Mesodermal cell (in vitro differentiated cells): ENCODE measurements around the gene WNK2.

Source experiments
- H3K27ac ChIP-seq: 2 replicates; pipeline ENCODE4 v1.7.0; 2013; ENCODE audit warnings: mild to moderate bottlenecking, low read depth, low read length, moderate library complexity; ENCODE audit not compliant: severe bottlenecking
- H3K36me3 ChIP-seq: 2 replicates; pipeline ENCODE4 v1.7.1; 2013; ENCODE audit warnings: mild to moderate bottlenecking, low read length, moderate library complexity; ENCODE audit not compliant: control insufficient read depth, insufficient read depth
- H3K4me1 ChIP-seq: one replicate; pipeline ENCODE4 v1.7.1; 2013; ENCODE audit warnings: mild to moderate bottlenecking, low read length; ENCODE audit not compliant: insufficient read depth, control insufficient read depth, poor library complexity, severe bottlenecking
- H3K4me3 ChIP-seq: 2 replicates; pipeline ENCODE4 v1.7.0; 2013; ENCODE audit warnings: low read length, control low read depth, mild to moderate bottlenecking; ENCODE audit not compliant: insufficient read depth, poor library complexity, severe bottlenecking; ENCODE audit errors: extremely low read depth
- H3K9me3 ChIP-seq: 2 replicates; pipeline ENCODE4 v1.7.1; 2013; ENCODE audit warnings: mild to moderate bottlenecking, low read length, moderate library complexity; ENCODE audit not compliant: control insufficient read depth
- WGBS, 2 experiments: methylation state at CpG; one replicate each; pipeline ENCODE4 v1.1.5; 2013; ENCODE audit warnings: missing lambda C conversion rate in 2 of 2; ENCODE audit not compliant: insufficient coverage in 2 of 2; 5-methylcytosine and 5-hydroxymethylcytosine counted together

Gene WNK2

DNA sequence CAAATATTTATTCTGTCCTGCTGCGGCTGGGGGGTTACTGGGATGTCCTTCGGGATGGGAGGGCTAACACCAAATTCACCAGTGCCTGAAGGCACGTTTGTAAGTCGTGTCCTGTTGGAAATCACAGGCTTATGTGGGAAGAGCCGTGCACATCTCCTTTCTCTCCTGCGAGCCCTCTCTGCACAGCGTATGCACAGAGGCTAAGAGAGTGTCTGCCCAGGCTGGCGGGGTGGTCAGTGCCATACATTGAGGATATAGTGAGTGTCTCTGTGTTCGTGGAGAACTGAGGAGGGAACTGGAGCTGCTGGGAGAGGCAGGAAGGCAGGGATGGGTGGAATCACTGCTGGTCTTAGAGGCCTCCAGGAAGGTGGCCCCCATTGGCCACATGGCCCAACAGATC lies 110.1 kb downstream of the WNK2 start:
- H3K9me3 ChIP-seq = no peaks in the 10 kb centered on the region
- no peak overlapping the region for H3K4me3 ChIP-seq
- no peaks in the 10 kb centered on the region for H3K36me3 ChIP-seq
- WGBS, 2 experiments = 89 to 91% methylated on average over 6 to 7 of the region's 9 CpGs
- peaks cover 9% of the 10 kb centered on the region for H3K4me1 ChIP-seq
- no peak overlapping the region for H3K27ac ChIP-seq

DNA sequence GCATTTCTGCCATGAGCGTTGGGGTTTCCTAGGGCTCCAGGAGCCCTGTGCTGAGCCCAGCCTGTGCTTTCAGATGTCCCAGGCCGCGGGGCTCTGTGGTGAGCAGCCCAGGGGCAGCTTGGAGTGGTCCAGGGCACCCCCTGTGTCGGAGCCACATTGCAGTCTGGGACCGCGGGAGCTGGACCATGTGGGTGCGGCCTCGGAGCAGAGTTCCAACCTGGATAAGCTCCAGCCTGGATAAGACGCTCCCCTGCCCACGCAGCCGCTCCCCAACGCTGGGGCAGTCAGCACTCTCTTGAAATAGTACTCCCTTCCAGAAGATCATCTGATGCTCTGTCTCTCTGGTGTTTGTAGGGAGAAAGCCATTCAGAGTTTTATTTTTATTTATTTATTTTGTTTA lies 111.1 kb downstream of the WNK2 start:
- WGBS, 2 experiments = 79 to 88% methylated on average over 8 to 9 of the region's 12 CpGs

DNA sequence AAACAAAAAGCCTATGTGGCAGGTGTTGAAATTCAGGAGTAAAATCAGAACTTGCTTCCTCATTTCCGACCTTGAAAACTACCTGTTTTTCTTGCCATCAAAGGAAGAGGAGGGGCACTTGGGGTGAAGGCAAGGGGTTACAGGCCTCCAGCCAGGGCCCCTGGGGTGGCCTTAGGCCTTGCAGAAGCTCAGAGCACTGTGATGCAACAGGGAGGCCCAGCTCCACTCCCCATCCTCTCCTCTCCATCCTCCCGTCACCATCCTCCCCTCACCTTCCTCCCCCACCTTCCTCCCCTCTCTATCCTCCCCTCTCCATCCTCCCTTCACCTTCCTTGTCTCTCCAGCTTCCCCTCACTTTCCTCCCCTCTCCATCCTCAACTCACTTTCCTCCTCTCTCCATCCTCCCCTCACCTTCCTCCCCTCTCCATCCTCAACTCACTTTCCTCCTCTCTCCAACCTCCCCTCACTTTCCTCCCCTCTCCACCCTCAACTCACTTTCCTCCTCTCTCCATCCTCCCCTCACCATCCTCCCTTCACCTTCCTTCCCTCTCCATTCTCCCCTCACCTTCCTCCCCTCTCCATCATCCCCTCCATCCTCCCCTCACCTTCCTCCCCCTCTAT lies 111.6 kb downstream of the WNK2 start:
- H3K9me3 ChIP-seq = no peaks in the 10 kb centered on the region
- H3K36me3 ChIP-seq = no peaks in the 10 kb centered on the region
- H3K4me3 ChIP-seq = no peak overlapping the region
- 85 to 89% methylated on average over 2 of the region's 2 CpGs for WGBS, 2 experiments
- H3K4me1 ChIP-seq = no peaks in the 10 kb centered on the region
- H3K27ac ChIP-seq = no peak overlapping the region

More for the DNA sequence above, 111.1 kb downstream of the WNK2 start:
- no peaks in the 10 kb centered on the region for H3K9me3 ChIP-seq
- no peak overlapping the region for H3K27ac ChIP-seq
- no peak overlapping the region for H3K4me3 ChIP-seq
- H3K4me1 ChIP-seq = peaks cover 2% of the 10 kb centered on the region
- no peaks in the 10 kb centered on the region for H3K36me3 ChIP-seq

DNA sequence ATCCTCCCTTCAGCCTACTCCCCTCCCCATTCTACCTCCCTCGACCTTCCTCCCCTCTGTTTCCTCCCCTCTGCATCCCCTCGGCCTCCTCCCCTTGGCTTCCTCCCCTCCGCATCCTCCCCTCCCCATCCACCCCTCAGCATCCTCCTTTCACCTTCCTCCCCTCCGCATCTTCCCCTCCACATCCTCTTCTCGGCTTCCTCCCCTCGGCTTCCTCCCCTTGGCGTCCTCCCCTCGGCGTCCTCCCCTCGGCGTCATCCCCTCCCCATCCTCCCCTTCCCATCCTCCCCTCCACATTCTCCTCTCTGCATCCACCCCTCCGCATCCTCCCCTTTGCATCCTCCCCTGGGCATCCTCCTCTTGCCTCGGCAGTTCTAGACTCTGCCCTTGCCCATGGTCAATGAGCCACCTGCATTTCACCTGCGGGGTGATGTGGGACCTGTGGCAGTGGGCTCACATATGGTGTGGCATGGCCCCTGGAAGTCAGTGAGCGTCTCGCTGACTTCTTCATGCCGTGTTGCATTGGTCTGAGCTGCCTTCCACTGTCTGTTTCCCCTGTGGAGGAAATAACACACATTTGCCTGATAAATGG lies 113.0 kb downstream of the WNK2 start:
- no peaks in the 10 kb centered on the region for H3K36me3 ChIP-seq
- WGBS, 2 experiments = 79 to 84% methylated on average over 12 to 17 of the region's 17 CpGs
- no peak overlapping the region for H3K27ac ChIP-seq
- H3K4me3 ChIP-seq = no peak overlapping the region
- H3K9me3 ChIP-seq = no peaks in the 10 kb centered on the region
- no peaks in the 10 kb centered on the region for H3K4me1 ChIP-seq

DNA sequence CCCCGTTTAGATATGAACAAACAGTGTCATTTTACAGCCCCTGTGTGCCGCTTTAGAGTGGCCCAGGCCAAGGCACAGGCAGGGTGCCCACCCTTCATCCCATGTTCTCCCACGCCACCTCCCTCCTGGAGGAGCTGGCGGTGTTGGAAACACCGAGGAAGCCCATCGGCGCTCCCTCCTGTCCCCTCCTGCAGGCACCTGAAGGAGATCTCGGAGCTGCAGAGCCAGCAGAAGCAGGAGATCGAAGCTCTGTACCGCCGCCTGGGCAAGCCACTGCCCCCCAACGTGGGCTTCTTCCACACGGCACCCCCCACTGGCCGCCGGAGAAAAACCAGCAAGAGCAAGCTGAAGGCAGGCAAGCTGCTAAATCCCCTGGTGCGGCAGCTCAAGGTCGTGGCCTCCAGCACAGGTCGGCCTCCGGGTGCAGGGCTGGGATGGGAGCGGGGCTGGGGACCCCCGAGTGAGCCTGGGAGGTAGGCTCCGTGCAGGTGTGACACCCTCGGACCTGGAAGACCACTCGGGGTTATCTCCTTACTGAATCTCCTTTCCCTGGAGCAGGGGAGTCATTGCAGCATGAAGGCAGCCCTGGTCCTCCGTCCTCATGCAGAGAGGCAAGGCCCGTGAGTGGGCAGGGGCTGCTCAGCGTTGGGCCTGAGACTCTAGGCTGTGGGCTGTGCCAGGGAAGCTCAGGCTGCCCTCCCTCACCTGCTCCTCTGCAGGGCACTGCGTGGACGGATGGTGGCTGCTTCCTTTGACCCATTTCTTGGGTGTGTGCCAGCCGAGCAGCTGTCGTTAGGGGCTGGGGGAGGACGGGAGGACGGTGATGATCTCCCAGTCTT lies 113.9 kb downstream of the WNK2 start:
- 79 to 85% methylated on average over 29 to 33 of the region's 33 CpGs for WGBS, 2 experiments
- H3K4me3 ChIP-seq = no peak overlapping the region
- H3K9me3 ChIP-seq = no peaks in the 10 kb centered on the region
- no peaks in the 10 kb centered on the region for H3K36me3 ChIP-seq
- H3K4me1 ChIP-seq = no peaks in the 10 kb centered on the region
- H3K27ac ChIP-seq = no peak overlapping the region

DNA sequence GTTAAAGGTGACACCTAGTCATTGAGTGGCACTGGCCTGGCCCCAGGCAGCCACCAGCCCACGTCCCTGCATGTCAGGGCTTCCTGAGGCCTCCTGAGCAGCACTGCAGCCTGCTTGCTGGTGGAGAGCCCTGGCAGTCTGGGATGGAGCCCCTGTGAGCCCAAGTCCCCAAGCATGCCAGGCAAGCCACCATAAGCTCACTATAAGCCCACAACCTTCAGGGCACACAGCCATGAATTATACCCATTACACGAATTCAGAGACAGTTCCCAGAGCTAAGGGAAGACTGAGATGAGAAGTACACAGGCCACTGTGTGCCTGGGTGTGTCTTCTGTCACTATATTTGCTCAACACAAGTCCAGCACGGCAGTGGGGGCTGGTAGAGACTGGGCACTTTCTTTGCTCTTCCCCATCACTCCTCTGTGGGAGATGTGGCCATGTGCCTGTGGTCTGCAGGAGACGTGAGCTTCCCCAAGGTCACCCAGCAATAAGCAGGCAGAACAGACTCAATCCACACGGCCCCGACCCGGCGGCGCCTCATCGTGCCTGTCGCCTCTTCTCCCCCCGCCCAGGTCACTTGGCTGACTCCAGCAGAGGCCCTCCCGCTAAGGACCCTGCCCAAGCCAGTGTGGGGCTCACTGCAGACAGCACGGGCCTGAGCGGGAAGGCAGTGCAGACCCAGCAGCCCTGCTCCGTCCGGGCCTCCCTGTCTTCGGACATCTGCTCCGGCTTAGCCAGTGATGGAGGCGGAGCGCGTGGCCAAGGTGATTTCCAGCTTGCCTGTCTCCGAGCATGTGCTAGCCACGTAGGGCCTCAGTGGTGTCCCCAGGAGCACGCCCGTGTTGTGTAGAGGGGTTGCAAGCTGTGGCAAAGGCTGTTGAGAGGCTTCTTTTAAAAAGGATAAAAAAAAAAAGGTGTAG lies 114.8 kb downstream of the WNK2 start:
- 89 to 93% methylated on average over 25 to 26 of the region's 26 CpGs for WGBS, 2 experiments
- Histone ChIP-seq H3K4me1 (no peaks in the 10 kb centered on the region), H3K9me3 (no peaks in the 10 kb centered on the region), H3K36me3 (no peaks in the 10 kb centered on the region), H3K27ac (no peak overlapping the region), H3K4me3 (no peak overlapping the region)

- Histone ChIP-seq H3K9me3 (no peaks in the 10 kb centered on the region), H3K4me1 (no peaks in the 10 kb centered on the region), H3K36me3 (no peaks in the 10 kb centered on the region), H3K4me3 (no peak overlapping the region), H3K27ac (no peak overlapping the region)
- WGBS, 2 experiments = 90 to 93% methylated on average over 12 to 13 of the region's 26 CpGs
Observed at GRCh38 chr9:93299418-93300174, 115.7 kb downstream of the WNK2 start.

GRCh38 chr9:93300175-93300572 lies 116.2 kb downstream of the WNK2 start:
- no peaks in the 10 kb centered on the region for H3K9me3 ChIP-seq

DNA sequence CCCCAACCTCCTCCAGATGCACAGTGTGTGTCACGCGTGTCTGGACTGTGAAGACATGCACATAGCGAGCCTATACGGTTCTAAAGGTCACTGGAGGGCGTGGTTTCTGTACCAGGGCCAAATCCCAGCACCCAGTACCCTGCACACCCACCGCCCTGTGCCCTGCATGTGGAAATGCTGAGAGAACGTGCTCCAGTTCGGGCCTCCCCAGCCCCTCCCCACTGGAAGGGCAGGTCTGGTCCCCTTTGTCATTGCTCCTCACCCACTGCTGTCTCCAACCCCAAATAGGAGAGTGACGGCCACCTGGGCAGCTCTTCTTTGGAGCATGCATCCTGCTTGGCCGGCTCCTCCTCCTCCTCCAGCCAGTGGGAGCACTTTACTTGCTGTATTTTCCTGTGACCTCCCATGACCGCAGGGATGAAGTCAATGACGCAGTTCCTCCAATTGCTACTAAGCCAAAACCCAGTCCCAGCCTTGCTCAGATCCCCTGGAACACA lies 116.7 kb downstream of the WNK2 start:
- H3K27ac ChIP-seq = no peak overlapping the region
- no peak overlapping the region for H3K4me3 ChIP-seq
- no peaks in the 10 kb centered on the region for H3K9me3 ChIP-seq
- H3K4me1 ChIP-seq = no peaks in the 10 kb centered on the region
- 75 to 88% methylated on average over 12 of the region's 12 CpGs for WGBS, 2 experiments
- no peaks in the 10 kb centered on the region for H3K36me3 ChIP-seq

More at GRCh38 chr9:93300175-93300572, 116.2 kb downstream of the WNK2 start:
- H3K4me3 ChIP-seq = no peak overlapping the region
- WGBS, 2 experiments = 87 to 99% methylated on average over 6 to 10 of the region's 14 CpGs
- no peak overlapping the region for H3K27ac ChIP-seq
- H3K36me3 ChIP-seq = no peaks in the 10 kb centered on the region
- no peaks in the 10 kb centered on the region for H3K4me1 ChIP-seq
